H4 (cell line): ENCODE measurements around the gene ANKRD65. TPM values are rescaled to one million over a fixed set of nuclear protein-coding genes. Genes with fewer than 3 reads are reported as not detected.
"Not testable (repeated sequence)": the region's sequence is repeated elsewhere in the genome, so short reads cannot be mapped to it uniquely, and the experiment has no call there.

Experiments
- DNase-seq: peaks from one replicate; pipeline ENCODE4 v3.0.0-alpha.2; 2015; ENCODE audit warnings: low spot score
- total RNA-seq: library from RNA; depleted of rRNA; stranded (reverse); fragments of >200 nt; shearing (Covaris generic); gene quantifications from 2 replicates; pipeline ENCODE4 v1.2.3, GENCODE V29; 2014

The ANKRD65 gene
- total RNA-seq, 1 experiment from 2014 or later, result not detected

GRCh38 chr1:1417825-1418463 lies 3.1 kb downstream of the ANKRD65 start:
- not testable (repeated sequence) for DNase-seq

- DNase-seq, result not testable (repeated sequence)
Measured at GRCh38 chr1:1417396-1417795, 3.7 kb downstream of the ANKRD65 start.

- DNase-seq, result no peak
Measured at GRCh38 chr1:1415751-1416150, 5.3 kb downstream of the ANKRD65 start.

GRCh38 chr1:1412311-1412902 lies 8.7 kb downstream of the ANKRD65 start:
- not testable (repeated sequence) for DNase-seq

GRCh38 chr1:1411626-1412025 lies 9.4 kb downstream of the ANKRD65 start:
- DNase-seq, result no peak

DNA sequence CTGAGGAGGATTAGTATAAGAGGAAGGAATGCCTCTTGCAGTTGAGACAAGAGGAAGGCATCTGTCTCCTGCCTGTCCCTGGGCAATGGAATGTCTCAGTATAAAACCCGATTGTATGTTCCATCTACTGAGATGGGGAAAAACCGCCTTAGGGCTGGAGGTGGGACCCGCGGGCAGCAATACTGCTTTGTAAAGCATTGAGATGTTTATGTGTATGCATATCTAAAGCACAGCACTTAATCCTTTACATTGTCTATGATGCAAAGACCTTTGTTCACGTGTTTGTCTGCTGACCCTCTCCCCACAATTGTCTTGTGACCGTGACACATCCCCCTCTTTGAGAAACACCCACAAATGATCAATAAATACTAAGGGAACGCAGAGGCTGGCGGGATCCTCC lies 10.8 kb downstream of the ANKRD65 start:
- DNase-seq, result not testable (repeated sequence)

- no peak for DNase-seq
Measured at GRCh38 chr1:1407636-1408318, 13.3 kb downstream of the ANKRD65 start.

DNA sequence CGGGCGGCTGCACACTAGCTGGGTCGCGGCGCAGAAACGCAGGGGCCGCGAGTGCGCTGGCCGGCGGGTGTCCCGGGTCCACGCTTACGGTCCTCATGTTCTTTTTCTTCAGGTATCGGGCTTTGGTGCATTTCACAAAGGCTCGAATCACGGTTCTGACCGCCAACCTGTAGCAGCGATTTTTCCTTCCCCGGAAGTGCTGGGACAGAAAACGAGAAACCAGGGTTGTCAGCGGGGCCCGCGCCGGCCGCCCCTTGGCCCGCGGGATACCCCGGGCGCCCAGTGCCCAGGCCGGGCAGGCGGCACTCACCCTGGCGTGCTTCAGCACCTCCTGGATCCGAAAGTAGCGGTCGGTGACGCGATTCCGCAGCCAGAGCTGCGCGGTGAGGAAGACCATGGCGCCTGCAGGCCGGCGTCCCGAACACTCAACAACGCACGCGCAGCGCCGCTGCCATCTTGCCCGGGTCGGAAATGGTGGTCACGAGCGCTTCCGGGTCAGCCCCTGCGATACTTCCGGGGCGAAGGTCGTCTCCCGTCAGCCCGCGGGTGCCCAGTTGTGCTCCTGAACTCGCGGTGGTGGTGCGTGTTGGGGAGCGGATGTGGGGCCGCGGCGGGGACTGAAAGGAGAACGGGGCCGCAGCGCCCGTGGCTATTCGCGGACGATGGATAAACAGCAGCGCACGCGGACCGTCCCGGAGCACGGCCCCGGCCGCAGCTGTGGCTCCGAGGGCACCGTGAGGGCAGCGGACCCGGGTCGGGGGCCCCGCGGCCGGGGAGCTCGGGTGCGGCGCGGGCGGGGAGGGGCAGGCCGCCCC lies 14.0 kb downstream of the ANKRD65 start, which contains the start of gene MRPL20:
MRPL20 (minus strand) TSS at position 473 of the 815 bp plus-strand sequence; CDS start at position 397, 76 bp downstream.
- peak; percentile 93 for DNase-seq

GRCh38 chr1:1406101-1406820 lies 14.8 kb downstream of the ANKRD65 start:
- no peak for DNase-seq

DNA sequence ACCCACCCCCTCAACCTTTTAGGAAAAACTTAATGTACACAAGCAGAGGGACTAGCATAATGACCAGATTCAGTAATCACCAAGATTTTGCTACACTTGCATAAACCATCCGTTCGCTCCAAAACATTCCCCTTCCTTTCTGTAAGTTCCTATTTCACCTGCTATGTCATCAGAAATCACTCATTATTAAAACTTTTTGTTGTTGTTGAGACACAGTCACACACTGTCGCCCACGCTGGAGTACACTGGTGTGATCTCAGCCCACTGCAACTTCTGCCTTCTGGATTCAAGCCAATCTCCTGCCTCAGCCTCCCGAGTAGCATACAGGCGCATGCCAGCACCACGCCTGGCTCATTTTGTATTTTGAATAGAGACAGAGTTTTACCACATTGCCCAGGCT lies 17.4 kb downstream of the ANKRD65 start:
- no peak for DNase-seq

GRCh38 chr1:1402901-1403392 lies 18.1 kb downstream of the ANKRD65 start:
- not testable (repeated sequence) for DNase-seq

DNA sequence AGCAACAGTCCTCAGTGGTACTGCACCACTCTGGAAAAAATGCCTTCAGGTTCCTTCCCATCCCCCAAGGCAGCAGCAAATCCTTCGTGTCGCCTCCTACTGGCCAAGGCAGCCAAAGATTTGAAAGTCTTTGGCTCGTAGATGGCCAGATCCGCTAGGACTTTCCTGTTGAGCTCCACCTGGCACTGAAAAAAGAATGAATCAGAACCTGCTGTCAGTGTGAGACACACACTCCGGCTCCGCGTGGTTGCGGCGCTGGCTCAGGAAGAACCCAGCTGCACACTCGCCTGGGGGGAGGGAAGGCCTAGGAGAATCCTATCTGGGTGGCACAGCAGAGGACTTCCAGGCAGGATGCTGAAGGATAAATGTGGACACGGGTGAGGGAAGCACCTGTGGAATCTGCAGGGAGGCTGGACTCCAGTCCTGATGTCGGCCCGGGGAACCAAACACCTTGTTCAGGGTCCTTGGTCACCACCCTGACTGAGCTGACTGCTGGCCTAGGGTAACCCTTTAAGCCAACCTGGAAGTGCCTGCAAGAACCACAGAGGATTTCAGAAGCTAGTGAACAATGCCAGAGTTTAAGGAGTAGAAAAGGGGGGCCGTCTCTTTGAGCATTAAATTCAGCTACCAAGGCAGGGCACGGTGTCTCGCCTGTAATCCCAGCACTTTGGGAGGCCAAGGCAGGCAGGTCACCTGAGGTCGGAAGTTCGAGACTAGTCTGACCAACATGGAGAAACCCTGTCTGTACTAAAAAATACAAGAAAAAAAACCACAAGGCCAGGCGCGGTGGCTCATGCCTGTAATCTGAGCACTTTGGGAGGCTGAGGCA lies 18.8 kb downstream of the ANKRD65 start:
- DNase-seq, result peak; percentile 73

- DNase-seq, result no peak
Measured at GRCh38 chr1:1401457-1402010, 19.5 kb downstream of the ANKRD65 start.

GRCh38 chr1:1400576-1401456 lies 20.3 kb downstream of the ANKRD65 start:
- no peak for DNase-seq

DNA sequence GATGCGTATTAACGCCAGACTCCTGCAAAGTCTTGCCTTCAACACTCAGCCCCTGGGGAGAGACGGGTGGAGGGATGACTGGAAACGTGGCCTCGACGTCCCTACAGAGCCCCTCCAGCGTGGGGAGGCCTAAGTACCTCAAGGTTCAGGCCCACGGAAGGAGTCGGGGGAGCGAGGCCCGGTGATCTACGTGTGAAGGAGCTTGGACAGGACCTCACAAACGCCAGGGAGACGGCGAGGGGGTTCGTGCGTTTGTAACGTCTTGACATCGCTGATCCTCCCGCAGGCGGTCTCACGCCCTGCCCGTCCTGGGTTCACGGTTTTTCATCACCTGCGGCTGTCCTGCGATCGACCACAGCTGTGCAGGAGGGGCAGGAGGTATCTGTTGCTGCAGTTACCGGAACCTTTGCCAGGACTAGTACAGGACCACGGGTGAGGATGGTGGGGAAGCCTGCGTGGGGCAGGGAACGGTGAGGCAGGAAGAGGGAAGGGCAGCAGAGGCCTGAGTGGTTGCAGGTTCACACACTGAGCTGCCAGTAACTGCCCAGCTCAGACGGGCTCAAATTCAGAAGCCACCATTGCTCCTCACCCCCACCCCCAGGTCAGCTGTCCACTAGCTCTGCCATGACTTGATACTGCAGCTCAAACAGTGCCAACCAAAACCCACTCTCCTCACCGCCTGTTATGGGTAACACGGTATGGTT lies 21.1 kb downstream of the ANKRD65 start:
- no peak for DNase-seq

GRCh38 chr1:1399187-1399871 lies 21.7 kb downstream of the ANKRD65 start, which contains the start of gene CCNL2:
Gene CCNL2 (minus strand): TSS chr1:1399335. CDS start chr1:1399306, 29 bp downstream.
- DNase-seq, result peak; percentile 98

DNA sequence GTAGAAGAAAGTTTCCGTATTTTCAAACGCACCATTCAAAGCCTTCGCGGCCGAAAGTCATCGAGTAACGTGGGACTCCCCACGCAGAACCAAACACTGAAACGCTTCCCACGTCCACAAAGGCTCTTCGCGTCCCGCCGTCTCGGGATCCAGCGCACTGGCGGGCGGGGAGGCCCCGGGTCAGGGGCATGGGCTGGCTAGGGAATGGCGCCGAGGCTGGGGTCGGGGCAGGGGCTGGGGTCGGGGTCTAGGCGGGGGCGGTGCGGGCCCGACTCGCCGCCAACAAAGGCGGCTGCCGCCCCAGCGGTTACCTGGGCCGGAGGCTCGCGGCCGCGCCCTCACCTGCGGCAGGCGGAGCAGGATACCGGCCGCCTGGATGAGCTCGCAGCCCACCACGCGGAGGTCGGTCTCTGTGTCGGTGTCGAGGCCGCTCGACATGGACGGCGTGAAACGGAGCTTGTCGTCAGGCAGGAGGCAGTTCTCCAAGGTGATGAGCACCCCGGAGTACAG lies 22.3 kb downstream of the ANKRD65 start:
- DNase-seq, result no peak
